GM12875 (cell line): ENCODE measurements around the gene HVCN1.

Experiments
- H3K4me3 ChIP-seq: one replicate; pipeline ENCODE4 v1.5.1; 2011; ENCODE audit warnings: low read depth, low read length, control low read depth
- TF ChIP-seq, protein P1 (sequence below): IDR thresholded peaks from 2 replicates; pipeline ENCODE4 v1.5.1; 2011; ENCODE audit warnings: low read depth, mild to moderate bottlenecking, control low read depth, inconsistent platforms, low read length, moderate library complexity, borderline replicate concordance; ENCODE audit not compliant: insufficient read depth

Gene HVCN1

DNA sequence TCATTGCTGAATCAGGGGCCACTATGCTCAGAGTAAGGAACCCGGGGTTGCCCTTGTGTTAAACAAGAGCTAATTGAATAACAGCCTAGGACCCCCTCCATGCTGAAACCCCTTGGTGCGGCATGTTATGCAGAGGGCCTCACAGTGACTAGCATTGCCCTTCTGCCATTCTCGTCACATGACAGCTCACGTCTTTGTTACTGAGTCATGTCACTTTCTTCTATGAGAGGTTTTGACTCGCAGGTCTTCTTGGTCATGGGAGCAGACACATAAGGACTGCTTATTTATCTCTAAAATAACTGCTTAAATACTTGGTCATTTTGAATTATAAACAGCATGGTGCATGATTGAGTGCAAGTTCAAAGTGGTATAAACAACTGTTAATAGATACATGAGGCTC lies 50.1 kb downstream of the HVCN1 start:
- TF ChIP-seq, protein P1, sequence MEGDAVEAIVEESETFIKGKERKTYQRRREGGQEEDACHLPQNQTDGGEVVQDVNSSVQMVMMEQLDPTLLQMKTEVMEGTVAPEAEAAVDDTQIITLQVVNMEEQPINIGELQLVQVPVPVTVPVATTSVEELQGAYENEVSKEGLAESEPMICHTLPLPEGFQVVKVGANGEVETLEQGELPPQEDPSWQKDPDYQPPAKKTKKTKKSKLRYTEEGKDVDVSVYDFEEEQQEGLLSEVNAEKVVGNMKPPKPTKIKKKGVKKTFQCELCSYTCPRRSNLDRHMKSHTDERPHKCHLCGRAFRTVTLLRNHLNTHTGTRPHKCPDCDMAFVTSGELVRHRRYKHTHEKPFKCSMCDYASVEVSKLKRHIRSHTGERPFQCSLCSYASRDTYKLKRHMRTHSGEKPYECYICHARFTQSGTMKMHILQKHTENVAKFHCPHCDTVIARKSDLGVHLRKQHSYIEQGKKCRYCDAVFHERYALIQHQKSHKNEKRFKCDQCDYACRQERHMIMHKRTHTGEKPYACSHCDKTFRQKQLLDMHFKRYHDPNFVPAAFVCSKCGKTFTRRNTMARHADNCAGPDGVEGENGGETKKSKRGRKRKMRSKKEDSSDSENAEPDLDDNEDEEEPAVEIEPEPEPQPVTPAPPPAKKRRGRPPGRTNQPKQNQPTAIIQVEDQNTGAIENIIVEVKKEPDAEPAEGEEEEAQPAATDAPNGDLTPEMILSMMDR, result no peak
- H3K4me3 ChIP-seq, result no peak overlapping the region

DNA sequence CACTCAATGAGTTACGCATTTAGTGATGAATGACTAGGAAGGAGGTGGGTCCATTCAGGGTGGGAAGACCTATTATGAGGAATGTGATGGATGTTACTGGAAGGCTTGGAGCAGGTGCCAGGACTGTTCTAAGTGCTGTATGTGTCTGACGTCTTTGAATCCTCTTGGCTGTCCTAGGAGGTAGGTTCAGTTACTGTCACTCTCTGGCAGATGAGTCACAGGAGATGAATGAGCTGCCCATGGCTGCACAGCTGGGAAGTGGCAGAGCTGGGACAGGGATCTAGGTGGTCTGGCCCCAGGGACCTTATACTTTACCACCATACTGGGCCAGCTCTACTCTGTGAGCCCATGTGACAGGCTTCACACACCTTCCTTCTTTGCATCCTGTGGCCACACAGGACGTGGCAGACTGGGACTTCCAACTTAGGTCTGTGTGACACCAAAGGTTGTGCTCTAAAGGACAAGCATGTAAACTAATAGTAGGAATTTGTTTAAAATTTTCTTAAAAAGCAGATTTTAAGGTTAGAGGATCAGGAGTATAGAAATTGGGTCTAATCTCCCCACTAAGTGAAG lies 51.0 kb downstream of the HVCN1 start:
- TF ChIP-seq, protein P1, result no peak
- H3K4me3 ChIP-seq, result no peak overlapping the region

DNA sequence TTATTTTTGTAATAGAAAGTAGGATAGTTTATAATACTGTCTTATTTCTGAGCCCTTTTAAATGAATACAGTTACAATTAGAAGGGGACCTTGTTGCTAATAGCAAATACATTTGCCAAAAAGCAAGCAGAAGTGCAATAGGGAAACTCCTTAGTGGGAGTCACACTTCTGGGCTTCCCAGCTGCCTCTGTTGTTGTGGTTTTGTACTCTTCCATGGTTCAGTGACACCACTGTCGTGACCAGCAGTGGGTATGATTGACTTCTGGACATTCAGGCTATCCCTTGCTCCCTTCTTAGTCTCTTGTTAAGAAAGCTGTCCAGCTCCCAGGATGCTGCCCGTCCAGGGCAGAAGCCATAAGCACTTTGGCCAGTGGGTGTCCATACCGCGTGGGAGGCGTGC lies 52.4 kb downstream of the HVCN1 start:
- no peak overlapping the region for H3K4me3 ChIP-seq
- TF ChIP-seq, protein P1, result no peak

DNA sequence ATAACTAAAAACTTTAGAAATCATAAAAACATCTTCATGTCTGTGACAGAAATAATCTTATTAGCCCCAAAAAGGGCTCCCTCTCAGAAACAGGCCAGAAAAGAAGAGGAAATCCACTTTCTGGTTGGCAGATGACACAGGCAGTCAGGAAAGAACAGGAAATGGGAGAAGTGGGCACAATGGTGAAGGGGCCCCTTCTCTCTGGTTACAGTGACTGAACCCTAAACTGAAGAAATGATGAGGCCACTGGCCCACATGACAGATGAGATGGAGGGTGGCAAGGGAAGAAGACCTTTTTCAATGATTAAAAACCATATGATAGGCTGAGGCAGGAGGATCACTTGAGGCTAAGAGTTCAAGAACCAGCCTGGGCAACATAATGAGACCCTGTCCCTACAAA lies 53.9 kb downstream of the HVCN1 start:
- no peak overlapping the region for H3K4me3 ChIP-seq
- TF ChIP-seq, protein P1, result no peak

DNA sequence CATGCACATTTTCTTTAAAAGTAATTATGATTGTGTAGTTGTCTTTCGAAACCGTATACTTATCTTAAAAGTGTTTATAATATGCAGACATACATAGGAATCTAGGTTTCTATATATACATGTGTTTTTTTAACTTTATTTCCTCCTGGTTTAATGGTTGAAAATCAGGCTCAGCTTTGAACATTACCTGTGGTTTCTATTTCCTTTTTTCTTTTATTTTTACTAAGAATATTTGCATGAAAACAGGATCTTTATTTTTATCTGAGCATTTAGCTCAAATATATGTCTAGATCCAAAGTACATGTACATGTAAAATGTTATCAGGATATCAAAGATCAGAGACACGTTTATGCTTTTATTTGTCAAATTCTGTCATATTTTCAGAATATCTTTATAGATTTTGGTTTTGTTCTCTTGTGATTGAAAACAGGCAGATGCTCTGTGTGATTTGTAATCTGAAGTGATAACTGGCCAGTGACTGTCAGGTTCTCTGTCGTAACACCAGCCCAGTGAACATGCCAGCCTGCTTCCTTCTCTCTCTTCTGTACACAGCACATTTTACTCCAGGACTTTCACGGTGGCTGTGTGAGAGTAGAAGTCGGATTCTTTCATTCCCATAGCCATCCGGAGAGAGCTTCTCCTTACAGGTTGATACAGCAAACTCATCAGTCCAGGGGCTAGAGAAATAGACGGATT lies 61.3 kb downstream of the HVCN1 start:
- no peak overlapping the region for H3K4me3 ChIP-seq
- TF ChIP-seq, protein P1, result no peak

DNA sequence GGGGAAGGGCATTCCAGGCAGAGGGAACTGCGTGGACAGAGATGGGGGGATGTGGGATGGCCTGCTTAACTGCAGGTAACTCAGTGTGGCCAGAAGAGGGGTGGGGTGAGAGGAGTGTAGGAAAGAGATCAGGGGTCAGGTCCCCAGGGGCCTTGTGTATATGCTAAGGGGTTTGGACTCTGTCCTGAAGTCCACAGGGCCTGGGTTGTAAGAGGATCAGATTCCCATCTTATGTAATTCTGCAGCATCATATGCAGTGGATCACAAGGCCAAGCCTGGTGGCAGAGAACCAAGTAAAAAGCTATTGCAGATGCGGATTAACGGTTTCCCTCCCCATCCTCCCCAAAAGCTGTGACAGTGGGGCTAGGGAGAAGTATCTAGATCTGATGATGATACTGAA lies 66.3 kb downstream of the HVCN1 start:
- no peak overlapping the region for H3K4me3 ChIP-seq
- TF ChIP-seq, protein P1, result no peak

DNA sequence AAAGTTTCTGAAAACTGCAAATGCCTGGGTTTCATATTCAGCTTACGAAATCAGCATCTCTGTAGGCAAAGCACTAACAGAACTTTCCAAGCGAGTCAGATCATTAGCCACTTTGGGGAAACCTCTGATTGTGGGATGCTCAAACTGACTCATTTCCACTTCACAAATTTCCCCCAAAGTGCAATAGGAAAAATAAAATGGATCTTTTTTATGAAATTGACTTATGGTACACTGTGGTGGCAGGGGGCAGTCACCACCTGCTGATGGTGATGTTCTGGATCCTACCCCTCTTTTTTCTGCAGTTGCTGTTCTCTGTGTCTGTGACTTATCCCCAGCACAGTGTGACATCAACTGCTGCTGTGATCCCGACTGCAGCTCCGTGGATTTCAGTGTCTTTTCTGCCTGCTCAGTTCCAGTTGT lies 69.4 kb downstream of the HVCN1 start:
- TF ChIP-seq, protein P1, result no peak
- peak overlapping the region; percentile 33 for H3K4me3 ChIP-seq
